Prostate gland (tissue), 2 donors: ENCODE measurements around the gene ACTRT2. TPM values are rescaled to one million over a fixed set of nuclear protein-coding genes. Genes with fewer than 3 reads are reported as not detected.

ENCODE experiments used
- DNase-seq: peaks from one replicate; pipeline ENCODE4 v3.0.0-alpha.2; 2019; ENCODE audit warnings: low spot score
- H3K27ac ChIP-seq, 2 donors: fragments of 200-600 bp; sonication (generic); 2 replicates each; pipeline ENCODE4 v1.5.1; 2017 to 2019
- H3K27me3 ChIP-seq: fragments of 200-600 bp; sonication (generic); replicated peaks from 2 replicates; pipeline ENCODE4 v1.5.1; 2019; ENCODE audit not compliant: insufficient read depth
- H3K36me3 ChIP-seq, 2 donors: fragments of 200-600 bp; sonication (generic); 1 replicate in 1 of 2; 2 replicates in 1 of 2; pipeline versions ENCODE4 v1.5.1 to v1.8.1; 2017 to 2019
- H3K4me1 ChIP-seq: fragments of 200-600 bp; sonication (generic); replicated peaks from 2 replicates; pipeline ENCODE4 v1.5.1; 2019
- H3K4me3 ChIP-seq, 2 donors: fragments of 200-600 bp; sonication (generic); 2 replicates each; pipeline ENCODE4 v1.5.1; 2017 to 2019
- H3K9me3 ChIP-seq: fragments of 200-600 bp; sonication (generic); 2 replicates; pipeline ENCODE4 v1.5.1; 2017
- POLR2A ChIP-seq: fragments of 450-650 bp; IDR thresholded peaks from one replicate; pipeline ENCODE4 v1.6.1; 2016; ENCODE audit warnings: antibody characterized with exemption, mild to moderate bottlenecking
- POLR2AphosphoS5 ChIP-seq: sonication (generic); formaldehyde crosslinking; IDR thresholded peaks from one replicate; pipeline ENCODE4 v1.6.1; 2017; ENCODE audit warnings: antibody characterized with exemption
- WGBS: methylation state at CpG from one replicate; pipeline ENCODE4 v1.1.5; 2018; 5-methylcytosine and 5-hydroxymethylcytosine counted together
- intact Hi-C: fragments of 100-400 bp; cut with DNase I; formaldehyde crosslinking; loops from one replicate; pipeline ENCODE4 v1.14.2; 2022
- total RNA-seq, 2 donors: library from RNA; depleted of rRNA; stranded (reverse); fragments of >200 nt; gene quantifications; one replicate each; pipeline ENCODE4 v1.1.0, GENCODE V29; 2016
- TF ChIP-seq, protein P1 (sequence below), 4 experiments: fragments of 200-600 bp in 2 of 4; fragments of 450-650 bp in 2 of 4; sonication (generic) in 2 of 4; IDR thresholded peaks; 1 replicate in 3 of 4; 2 replicates in 1 of 4; pipeline ENCODE4 v1.5.1; 2016 to 2019; ENCODE audit warnings: antibody characterized with exemption in 4 of 4, mild to moderate bottlenecking in 2 of 4, moderate library complexity in 2 of 4

Gene ACTRT2
- total RNA-seq, 2 donors from 2014 or later: 7.2 TPM; not detected in 1

- DNase-seq: no peak
- H3K4me3 ChIP-seq: no peak overlapping the region
- no peaks in the 10 kb centered on the region for H3K9me3 ChIP-seq
Measured at GRCh38 chr1:2990376-2991115, 30.7 kb upstream of the ACTRT2 start.

DNA sequence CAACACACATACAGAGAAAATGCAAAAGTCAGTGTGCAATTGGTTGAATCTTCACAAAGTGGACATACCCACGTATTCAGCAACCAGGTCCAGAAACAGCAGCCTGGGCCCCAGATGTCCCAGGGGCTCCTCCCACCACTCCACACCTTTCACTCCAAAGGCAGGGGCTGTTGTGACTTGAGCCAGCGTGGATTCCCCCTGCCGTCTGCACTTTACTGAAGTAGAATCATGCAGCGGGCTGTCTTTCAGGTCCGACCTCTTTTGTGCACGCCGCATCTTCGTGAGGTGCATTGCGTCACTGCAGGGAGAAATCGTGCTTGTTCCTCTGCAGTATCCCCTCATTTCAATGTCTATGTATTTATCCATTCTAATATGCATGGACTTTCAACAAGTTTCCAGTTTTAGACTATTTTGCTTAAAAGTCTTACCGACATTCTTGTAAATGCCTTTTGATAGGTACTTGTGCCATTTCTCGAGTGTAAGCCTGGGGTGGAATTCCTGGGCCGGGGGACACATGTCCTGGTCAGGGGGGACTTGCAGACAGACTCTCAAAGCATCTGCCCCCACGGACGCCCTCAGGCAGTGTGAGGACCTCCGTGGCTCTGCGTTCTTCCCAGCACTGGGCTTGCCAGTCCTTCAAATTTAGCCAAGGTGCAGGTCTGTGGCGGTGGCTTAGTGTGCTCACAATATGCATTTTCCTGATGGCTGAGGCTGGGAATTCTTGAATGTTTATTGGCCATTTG, 29.3 kb upstream of the ACTRT2 start:
- no peak for DNase-seq
- WGBS: 53% methylated on average over 18 of the region's 18 CpGs
- intact Hi-C loops: no loop called here
- H3K27ac ChIP-seq: no peak overlapping the region
- no peaks in the 10 kb centered on the region for H3K36me3 ChIP-seq
- TF ChIP-seq, protein P1, sequence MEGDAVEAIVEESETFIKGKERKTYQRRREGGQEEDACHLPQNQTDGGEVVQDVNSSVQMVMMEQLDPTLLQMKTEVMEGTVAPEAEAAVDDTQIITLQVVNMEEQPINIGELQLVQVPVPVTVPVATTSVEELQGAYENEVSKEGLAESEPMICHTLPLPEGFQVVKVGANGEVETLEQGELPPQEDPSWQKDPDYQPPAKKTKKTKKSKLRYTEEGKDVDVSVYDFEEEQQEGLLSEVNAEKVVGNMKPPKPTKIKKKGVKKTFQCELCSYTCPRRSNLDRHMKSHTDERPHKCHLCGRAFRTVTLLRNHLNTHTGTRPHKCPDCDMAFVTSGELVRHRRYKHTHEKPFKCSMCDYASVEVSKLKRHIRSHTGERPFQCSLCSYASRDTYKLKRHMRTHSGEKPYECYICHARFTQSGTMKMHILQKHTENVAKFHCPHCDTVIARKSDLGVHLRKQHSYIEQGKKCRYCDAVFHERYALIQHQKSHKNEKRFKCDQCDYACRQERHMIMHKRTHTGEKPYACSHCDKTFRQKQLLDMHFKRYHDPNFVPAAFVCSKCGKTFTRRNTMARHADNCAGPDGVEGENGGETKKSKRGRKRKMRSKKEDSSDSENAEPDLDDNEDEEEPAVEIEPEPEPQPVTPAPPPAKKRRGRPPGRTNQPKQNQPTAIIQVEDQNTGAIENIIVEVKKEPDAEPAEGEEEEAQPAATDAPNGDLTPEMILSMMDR (IDR thresholded peaks at IDR 0.05): no peak
- no peak for TF ChIP-seq POLR2A
- no peak for TF ChIP-seq POLR2AphosphoS5
- no peaks in the 10 kb centered on the region for H3K9me3 ChIP-seq
- peaks cover 2% of the 10 kb centered on the region for H3K27me3 ChIP-seq
- no peak overlapping the region for H3K4me3 ChIP-seq
- no peaks in the 10 kb centered on the region for H3K4me1 ChIP-seq

More at GRCh38 chr1:2990376-2991115, 30.7 kb upstream of the ACTRT2 start:
- H3K4me1 ChIP-seq: no peaks in the 10 kb centered on the region
- H3K27ac ChIP-seq: no peak overlapping the region
- no peaks in the 10 kb centered on the region for H3K36me3 ChIP-seq
- intact Hi-C loops: no loop called here
- TF ChIP-seq POLR2AphosphoS5: no peak
- TF ChIP-seq, protein P1 (IDR thresholded peaks at IDR 0.05): no peak
- no peak for TF ChIP-seq POLR2A
- peaks cover 2% of the 10 kb centered on the region for H3K27me3 ChIP-seq
- 92% methylated on average over 20 of the region's 20 CpGs for WGBS

- H3K27ac ChIP-seq: no peak overlapping the region
- DNase-seq: no peak
- no peaks in the 10 kb centered on the region for H3K27me3 ChIP-seq
- no peak overlapping the region for H3K4me3 ChIP-seq
- no peaks in the 10 kb centered on the region for H3K9me3 ChIP-seq
- no peaks in the 10 kb centered on the region for H3K4me1 ChIP-seq
- WGBS: 92% methylated on average over 9 of the region's 9 CpGs
- no peaks in the 10 kb centered on the region for H3K36me3 ChIP-seq
- TF ChIP-seq POLR2A: no peak
- intact Hi-C loops: no loop called here
Measured at GRCh38 chr1:2998503-2999100, 22.7 kb upstream of the ACTRT2 start.

DNA sequence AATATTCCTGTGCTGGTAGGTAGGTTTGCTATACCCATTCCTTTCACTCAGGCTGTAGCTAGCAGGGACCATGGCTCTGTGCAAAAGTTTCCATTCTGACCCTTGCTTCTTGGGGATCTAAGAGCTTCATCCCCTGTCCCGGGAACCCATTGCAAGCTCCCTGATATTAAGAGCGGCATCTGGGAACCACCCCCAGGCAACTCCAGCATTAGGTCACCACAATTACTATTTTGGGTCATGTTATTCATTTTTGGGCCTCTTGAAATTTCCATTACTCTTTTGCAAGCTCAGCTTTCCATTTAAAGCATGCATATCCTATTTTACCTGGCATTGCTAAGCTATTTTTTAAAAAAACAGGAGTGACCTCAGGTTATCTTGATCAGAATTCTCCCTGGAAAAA, 22.1 kb upstream of the ACTRT2 start:
- TF ChIP-seq, protein P1 (IDR thresholded peaks at IDR 0.05): no peak
- TF ChIP-seq POLR2A (no peak), POLR2AphosphoS5 (no peak)
- no peaks in the 10 kb centered on the region for H3K27me3 ChIP-seq

DNA sequence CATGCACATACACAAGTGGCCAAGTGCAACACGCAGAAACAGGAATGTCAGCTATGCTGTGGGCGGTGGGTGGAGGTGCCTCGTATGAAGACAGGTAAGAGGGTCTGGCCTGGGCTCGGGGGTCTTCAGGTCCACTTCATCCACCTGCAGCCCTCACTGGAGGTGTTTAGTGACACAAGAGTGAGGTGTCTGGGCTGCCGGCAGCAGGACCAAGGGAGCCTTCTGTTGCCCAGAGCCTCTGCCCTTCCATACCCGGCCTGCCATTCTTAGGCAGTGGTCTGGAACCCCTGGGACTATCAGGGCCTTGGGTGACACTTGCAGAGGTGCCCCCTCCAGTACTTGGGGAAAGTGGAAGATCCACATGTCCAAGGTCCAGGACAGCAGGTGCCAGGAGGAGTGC, 21.7 kb upstream of the ACTRT2 start:
- DNase-seq: no peak
- H3K4me1 ChIP-seq: no peaks in the 10 kb centered on the region
- H3K9me3 ChIP-seq: no peaks in the 10 kb centered on the region
- no peaks in the 10 kb centered on the region for H3K27me3 ChIP-seq
- intact Hi-C loops: no loop called here
- TF ChIP-seq POLR2A (no peak), POLR2AphosphoS5 (no peak)
- 49% methylated on average over 6 of the region's 6 CpGs for WGBS
- H3K27ac ChIP-seq: no peak overlapping the region
- no peak overlapping the region for H3K4me3 ChIP-seq
- no peaks in the 10 kb centered on the region for H3K36me3 ChIP-seq

More for the DNA sequence above, 22.1 kb upstream of the ACTRT2 start:
- no peak for DNase-seq
- H3K36me3 ChIP-seq: no peaks in the 10 kb centered on the region
- no peaks in the 10 kb centered on the region for H3K4me1 ChIP-seq
- no peaks in the 10 kb centered on the region for H3K9me3 ChIP-seq
- no peak overlapping the region for H3K4me3 ChIP-seq
- 82% methylated on average over 2 of the region's 2 CpGs for WGBS
- no peak overlapping the region for H3K27ac ChIP-seq
- intact Hi-C loops: no loop called here
